ENCODE measurements around the gene ATP10A.

- TF ChIP-seq ISL1 (CRISPR knock-in tag; IDR thresholded peaks at IDR 0.05) (no peak), PATZ1 (CRISPR knock-in tag; IDR thresholded peaks at IDR 0.05; ENCODE audit: borderline replicate concordance) (no peak), CREB5 (CRISPR knock-in tag; IDR thresholded peaks at IDR 0.05; ENCODE audit: low read depth) (no peak), ZNF8 (CRISPR knock-in tag; IDR thresholded peaks at IDR 0.05) (no peak), ZFP30 (CRISPR knock-in tag; IDR thresholded peaks at IDR 0.05) (no peak), ARNTL (CRISPR knock-in tag; IDR thresholded peaks at IDR 0.05; ENCODE audit: borderline replicate concordance, low read depth) (no peak), ZNF70 (CRISPR knock-in tag; IDR thresholded peaks at IDR 0.05) (no peak), PPARA (CRISPR knock-in tag; IDR thresholded peaks at IDR 0.05; ENCODE audit: borderline replicate concordance) (no peak), POU6F1 (CRISPR knock-in tag; IDR thresholded peaks at IDR 0.05; ENCODE audit: borderline replicate concordance, low read depth) (no peak), ESRRG (CRISPR knock-in tag; IDR thresholded peaks at IDR 0.05) (no peak), RARB (CRISPR knock-in tag; IDR thresholded peaks at IDR 0.05) (no peak), SNAI2 (CRISPR knock-in tag; IDR thresholded peaks at IDR 0.05) (no peak)
These were observed 175.9 kb downstream of the ATP10A start for GRCh38 chr15:25687276-25687675.
